WI38 (cell line): Measurements from ENCODE around the gene ZFHX3.

Experiments used
- H3K4me3 ChIP-seq: 2 replicates; pipeline ENCODE4 v1.5.1; 2011; ENCODE audit warnings: low read depth, mild to moderate bottlenecking, control low read depth, low read length
- TF ChIP-seq, protein P1 (sequence below): IDR thresholded peaks from 2 replicates; pipeline ENCODE4 v1.5.1; 2012; ENCODE audit warnings: low read depth, mild to moderate bottlenecking, control low read depth, low read length

ZFHX3 gene

DNA sequence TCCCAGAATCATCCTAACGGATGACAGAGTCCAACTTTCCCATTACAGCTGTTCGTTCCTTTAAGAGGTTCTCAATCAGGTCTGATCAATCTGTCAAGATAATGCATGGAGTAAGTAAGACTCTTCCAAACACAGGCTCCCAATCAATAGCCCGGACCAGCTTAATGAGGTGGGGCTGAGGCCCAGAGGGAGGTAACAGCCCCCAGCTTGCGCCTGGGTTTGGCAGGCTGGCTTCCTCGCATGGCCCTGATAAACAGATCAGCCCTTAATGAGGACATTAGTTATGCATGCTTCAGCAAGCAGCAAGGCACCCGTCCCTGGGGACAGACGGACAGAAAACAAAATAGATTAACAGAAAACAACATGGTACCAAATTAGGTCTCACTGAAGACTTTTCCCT, 145.7 kb downstream of the ZFHX3 start:
- no peak overlapping the region for H3K4me3 ChIP-seq
- TF ChIP-seq, protein P1, sequence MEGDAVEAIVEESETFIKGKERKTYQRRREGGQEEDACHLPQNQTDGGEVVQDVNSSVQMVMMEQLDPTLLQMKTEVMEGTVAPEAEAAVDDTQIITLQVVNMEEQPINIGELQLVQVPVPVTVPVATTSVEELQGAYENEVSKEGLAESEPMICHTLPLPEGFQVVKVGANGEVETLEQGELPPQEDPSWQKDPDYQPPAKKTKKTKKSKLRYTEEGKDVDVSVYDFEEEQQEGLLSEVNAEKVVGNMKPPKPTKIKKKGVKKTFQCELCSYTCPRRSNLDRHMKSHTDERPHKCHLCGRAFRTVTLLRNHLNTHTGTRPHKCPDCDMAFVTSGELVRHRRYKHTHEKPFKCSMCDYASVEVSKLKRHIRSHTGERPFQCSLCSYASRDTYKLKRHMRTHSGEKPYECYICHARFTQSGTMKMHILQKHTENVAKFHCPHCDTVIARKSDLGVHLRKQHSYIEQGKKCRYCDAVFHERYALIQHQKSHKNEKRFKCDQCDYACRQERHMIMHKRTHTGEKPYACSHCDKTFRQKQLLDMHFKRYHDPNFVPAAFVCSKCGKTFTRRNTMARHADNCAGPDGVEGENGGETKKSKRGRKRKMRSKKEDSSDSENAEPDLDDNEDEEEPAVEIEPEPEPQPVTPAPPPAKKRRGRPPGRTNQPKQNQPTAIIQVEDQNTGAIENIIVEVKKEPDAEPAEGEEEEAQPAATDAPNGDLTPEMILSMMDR, result no peak

GRCh38 chr16:72901000-72901627, 146.8 kb downstream of the ZFHX3 start:
- TF ChIP-seq, protein P1, result no peak

DNA sequence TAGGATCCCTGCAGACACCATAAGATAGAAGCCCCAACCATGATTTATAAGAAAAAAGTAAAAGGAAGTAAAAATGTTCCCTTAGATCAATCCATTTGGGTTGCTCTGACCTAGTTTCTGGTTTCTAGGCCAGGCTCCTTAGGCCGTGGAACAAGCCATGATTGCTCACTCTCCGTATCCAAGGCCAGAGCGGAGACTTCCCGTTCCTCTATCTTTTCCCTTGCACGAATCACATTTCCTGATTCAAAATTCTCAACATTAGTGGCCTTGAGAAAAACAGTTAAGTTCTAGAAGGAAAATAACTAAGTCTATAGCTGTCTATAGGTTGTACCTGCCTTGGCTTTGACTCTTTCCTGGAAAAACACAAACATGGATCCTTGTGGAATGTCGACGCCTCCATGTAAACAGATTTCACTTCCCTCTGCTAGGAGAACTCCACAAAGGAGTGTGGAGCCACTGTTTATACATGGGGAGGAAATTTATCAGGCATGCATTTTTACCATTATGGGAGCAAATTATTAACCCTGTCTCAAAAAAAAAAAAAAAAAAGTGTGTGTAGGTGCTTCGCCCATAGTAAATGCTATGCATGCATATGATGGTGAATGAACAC, 149.6 kb downstream of the ZFHX3 start:
- no peak overlapping the region for H3K4me3 ChIP-seq
- TF ChIP-seq, protein P1, result no peak

More at GRCh38 chr16:72901000-72901627, 146.8 kb downstream of the ZFHX3 start:
- H3K4me3 ChIP-seq, result no peak overlapping the region

- TF ChIP-seq, protein P1, result no peak
- H3K4me3 ChIP-seq, result no peak overlapping the region
These were observed 150.2 kb downstream of the ZFHX3 start for GRCh38 chr16:72897707-72898106.

DNA sequence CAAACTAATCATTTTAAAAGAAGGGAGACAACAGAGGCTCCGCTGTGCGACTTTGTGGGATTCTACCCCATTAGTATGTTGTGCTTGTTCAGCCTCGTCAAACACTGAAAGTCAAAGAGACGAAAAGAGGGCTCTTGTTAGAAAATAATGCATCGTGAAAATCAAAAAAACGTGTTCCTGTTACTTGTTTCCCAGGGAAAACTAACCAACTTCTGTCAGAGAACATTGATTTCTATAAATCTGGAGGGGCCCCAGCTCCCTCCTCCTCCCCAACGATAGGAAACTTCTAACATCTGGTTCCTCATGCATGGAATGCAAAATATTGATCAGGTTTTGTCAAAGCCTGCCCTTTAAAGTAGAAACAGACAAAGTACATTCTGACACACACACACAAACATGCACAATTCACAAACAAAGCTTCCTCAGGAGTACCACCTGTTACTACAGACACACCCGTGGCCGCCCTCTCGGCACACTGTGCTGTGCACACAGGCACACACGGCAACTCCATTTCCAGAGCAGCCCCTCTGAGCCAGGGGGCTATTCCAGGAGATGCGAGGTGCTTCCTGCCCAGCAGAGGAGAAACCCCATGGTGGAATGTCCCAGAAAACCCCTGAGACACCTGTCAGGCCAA, 151.3 kb downstream of the ZFHX3 start:
- TF ChIP-seq, protein P1, result no peak
- no peak overlapping the region for H3K4me3 ChIP-seq

DNA sequence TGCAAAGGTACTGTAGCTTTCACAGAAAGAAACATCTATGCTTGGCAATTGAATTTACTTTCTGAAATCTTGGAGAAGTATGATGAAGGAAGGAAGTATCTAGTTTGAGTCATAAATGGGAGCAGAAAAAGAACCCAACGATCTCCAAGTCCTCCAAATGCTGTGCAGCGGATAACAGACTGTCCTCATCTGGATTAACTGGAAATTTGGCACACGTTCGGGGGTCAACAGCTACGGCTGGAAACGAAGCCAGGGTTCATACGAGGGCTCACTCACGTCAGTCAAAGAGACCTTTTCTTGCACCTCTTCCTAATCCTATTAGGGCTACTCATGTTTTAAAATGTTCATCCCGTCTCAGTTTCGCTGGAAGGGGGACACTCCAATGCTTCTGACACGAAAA, 152.0 kb downstream of the ZFHX3 start:
- no peak overlapping the region for H3K4me3 ChIP-seq
- TF ChIP-seq, protein P1, result no peak
